SW 1271 (cell line): ENCODE results near the gene CFAP20DC.

Experiments used
- DNase-seq, 2 experiments: peaks; one replicate each; lab custom pipeline; 2025; lab: John Stamatoyannopoulos, UW

The CFAP20DC gene

DNA sequence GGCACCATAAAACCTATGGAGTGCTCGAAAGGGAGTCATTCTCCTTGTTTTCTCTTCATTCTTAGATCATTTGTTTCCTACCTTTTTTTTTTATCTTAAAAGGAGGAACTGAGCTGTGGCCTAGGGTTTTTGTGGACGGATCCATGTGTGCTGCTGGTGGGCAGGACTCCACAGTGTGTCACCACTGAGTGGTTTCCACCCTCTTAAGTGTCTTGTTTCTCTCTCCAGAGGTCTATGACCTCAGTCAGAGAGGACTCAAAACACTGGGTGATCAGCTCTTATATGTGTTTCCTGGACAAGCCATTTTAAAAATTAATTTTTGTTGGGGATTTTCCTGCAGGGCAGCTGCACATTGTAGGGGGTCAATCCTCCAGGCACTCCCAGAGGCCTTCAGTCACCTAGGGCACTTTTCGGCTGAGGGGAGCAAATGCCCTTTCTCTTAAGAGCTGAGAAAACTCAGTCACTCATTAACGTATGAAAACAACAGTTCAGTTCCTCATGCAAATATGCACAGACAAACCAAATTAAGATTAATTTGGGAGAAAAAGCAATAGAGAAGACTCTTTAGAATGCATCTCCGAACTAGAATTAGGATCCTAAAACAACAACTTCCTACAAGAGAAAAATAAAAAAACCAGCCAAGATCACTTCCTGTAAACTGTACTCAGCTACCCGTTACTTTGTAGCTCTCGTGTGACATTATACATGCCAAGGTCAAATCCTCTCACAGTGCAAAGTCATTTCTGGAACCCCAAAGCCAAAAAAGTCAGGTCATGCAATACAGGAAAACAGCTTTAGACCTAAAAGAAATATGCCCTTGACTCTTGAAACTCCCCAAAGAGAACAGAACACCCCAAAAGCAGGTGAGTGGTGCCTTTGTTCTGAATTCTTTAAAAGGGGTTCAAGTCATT is 355.6 kb downstream of the CFAP20DC start:
- no peak for DNase-seq

GRCh38 chr3:58692484-58692883 is 357.3 kb downstream of the CFAP20DC start:
- DNase-seq: no peak
